HepG2 (cell line): ENCODE measurements around the gene STIMATE. TPM values are rescaled to one million over a fixed set of nuclear protein-coding genes. Genes with fewer than 3 reads are reported as not detected.
A peak's percentile ranks its signal among the peaks of the same experiment; 100 is the strongest.

Experiments used
- BCL6 ChIP-seq: IDR thresholded peaks from 2 replicates; pipeline ENCODE4 v1.6.1; 2016; ENCODE audit warnings: missing genetic modification reagents, missing compliant biosample characterization
- BORCS8-MEF2B ChIP-seq: sonication (generic); formaldehyde crosslinking; IDR thresholded peaks from 2 replicates; pipeline ENCODE4 v1.8.0; 2022; ENCODE audit warnings: mild to moderate bottlenecking, missing genetic modification reagents
- CBFB ChIP-seq: sonication (generic); formaldehyde crosslinking; IDR thresholded peaks from 2 replicates; pipeline ENCODE4 v1.4.0; 2020; ENCODE audit warnings: missing genetic modification reagents
- CBX5 ChIP-seq: sonication (generic); formaldehyde crosslinking; IDR thresholded peaks from 2 replicates; pipeline ENCODE4 v1.4.0; 2020; ENCODE audit warnings: missing genetic modification reagents, borderline replicate concordance
- FOXC1 ChIP-seq: sonication (generic); formaldehyde crosslinking; IDR thresholded peaks from 2 replicates; pipeline ENCODE4 v1.8.0; 2022; ENCODE audit warnings: mild to moderate bottlenecking, missing genetic modification reagents, borderline replicate concordance
- GATAD2A ChIP-seq: IDR thresholded peaks from 2 replicates; pipeline ENCODE4 v1.6.1; 2016
- HMGXB4 ChIP-seq, 2 experiments: sonication (generic) in 1 of 2; formaldehyde crosslinking in 1 of 2; IDR thresholded peaks; 2 replicates each; pipeline versions ENCODE4 v1.4.0 to v1.6.1; 2018 to 2020; ENCODE audit warnings: missing genetic modification reagents in 2 of 2, borderline replicate concordance in 1 of 2, low read depth in 1 of 2, mild to moderate bottlenecking in 1 of 2, missing biosample characterization in 1 of 2
- HNRNPK ChIP-seq: fragments of 200-400 bp; formaldehyde crosslinking; IDR thresholded peaks from 2 replicates; pipeline ENCODE4 v1.6.1; 2018; ENCODE audit warnings: low read length, low read depth, moderate library complexity, mild to moderate bottlenecking; ENCODE audit not compliant: poor library complexity, severe bottlenecking
- HOMEZ ChIP-seq: IDR thresholded peaks from 2 replicates; pipeline ENCODE4 v1.6.1; 2016; ENCODE audit warnings: low read depth
- IRF2 ChIP-seq: IDR thresholded peaks from 2 replicates; pipeline ENCODE4 v1.6.1; 2018; ENCODE audit warnings: missing genetic modification reagents, missing compliant biosample characterization
- KAT2B ChIP-seq: fragments of 150-350 bp; IDR thresholded peaks from 2 replicates; pipeline ENCODE4 v1.6.1; 2014; ENCODE audit warnings: low read depth, low read length, borderline replicate concordance
- MED1 ChIP-seq: sonication (generic); formaldehyde crosslinking; IDR thresholded peaks from 2 replicates; pipeline ENCODE4 v1.4.0; 2020; ENCODE audit warnings: missing genetic modification reagents
- MIXL1 ChIP-seq: IDR thresholded peaks from 2 replicates; pipeline ENCODE4 v1.6.1; 2016
- NR2F6 ChIP-seq, 2 experiments: IDR thresholded peaks; 2 replicates each; pipeline ENCODE4 v1.6.1; 2016; ENCODE audit warnings: antibody characterized with exemption in 1 of 2, mild to moderate bottlenecking in 1 of 2
- PITX1 ChIP-seq: sonication (generic); formaldehyde crosslinking; IDR thresholded peaks from 2 replicates; pipeline ENCODE4 v1.5.1; 2020; ENCODE audit warnings: mild to moderate bottlenecking, missing genetic modification reagents
- RORA ChIP-seq: sonication (generic); formaldehyde crosslinking; IDR thresholded peaks from 2 replicates; pipeline ENCODE4 v1.5.0; 2020; ENCODE audit warnings: mild to moderate bottlenecking, missing genetic modification reagents, moderate library complexity
- SAFB2 ChIP-seq: sonication (generic); formaldehyde crosslinking; IDR thresholded peaks from 2 replicates; pipeline ENCODE4 v1.5.1; 2020; ENCODE audit warnings: missing genetic modification reagents, low read depth, mild to moderate bottlenecking, borderline replicate concordance
- SAP130 ChIP-seq: IDR thresholded peaks from 2 replicates; pipeline ENCODE4 v1.6.1; 2016; ENCODE audit warnings: low read depth
- SIX1 ChIP-seq: sonication (generic); formaldehyde crosslinking; IDR thresholded peaks from 2 replicates; pipeline ENCODE4 v1.4.0; 2020; ENCODE audit warnings: missing genetic modification reagents, borderline replicate concordance
- SPEN ChIP-seq: sonication (generic); formaldehyde crosslinking; IDR thresholded peaks from 2 replicates; pipeline ENCODE4 v1.5.1; 2020; ENCODE audit warnings: low read depth, mild to moderate bottlenecking, missing genetic modification reagents
- SYNCRIP ChIP-seq: fragments of 200-400 bp; formaldehyde crosslinking; IDR thresholded peaks from 2 replicates; pipeline ENCODE4 v1.6.1; 2018; ENCODE audit warnings: mild to moderate bottlenecking, low read depth, low read length; ENCODE audit not compliant: insufficient read depth
- TCF7L2 ChIP-seq: IDR thresholded peaks from 2 replicates; pipeline ENCODE4 v1.6.1; 2011; ENCODE audit warnings: mild to moderate bottlenecking, low read depth, low read length, moderate library complexity
- ZBTB7B ChIP-seq: sonication (generic); formaldehyde crosslinking; IDR thresholded peaks from 2 replicates; pipeline ENCODE4 v1.4.0; 2020; ENCODE audit warnings: missing genetic modification reagents
- ZNF143 ChIP-seq: sonication (generic); formaldehyde crosslinking; IDR thresholded peaks from 2 replicates; pipeline ENCODE4 v1.4.0; 2020; ENCODE audit warnings: missing genetic modification reagents
- ZNF160 ChIP-seq: sonication (generic); formaldehyde crosslinking; IDR thresholded peaks from 2 replicates; pipeline ENCODE4 v1.8.0; 2022; ENCODE audit warnings: mild to moderate bottlenecking, inconsistent platforms, missing genetic modification reagents
- ZNF292 ChIP-seq: sonication (generic); formaldehyde crosslinking; IDR thresholded peaks from 2 replicates; pipeline ENCODE4 v1.8.1; 2022; ENCODE audit warnings: mild to moderate bottlenecking, low read depth, missing genetic modification reagents, borderline replicate concordance
- ZNF414 ChIP-seq: sonication (generic); formaldehyde crosslinking; IDR thresholded peaks from 2 replicates; pipeline ENCODE4 v1.5.0; 2020; ENCODE audit warnings: missing genetic modification reagents
- ZNF430 ChIP-seq: sonication (generic); formaldehyde crosslinking; IDR thresholded peaks from 2 replicates; pipeline ENCODE4 v1.9.0; 2021; ENCODE audit warnings: mild to moderate bottlenecking, missing genetic modification reagents
- ZNF460 ChIP-seq: sonication (generic); formaldehyde crosslinking; IDR thresholded peaks from 2 replicates; pipeline ENCODE4 v1.5.1; 2020; ENCODE audit warnings: missing genetic modification reagents, mild to moderate bottlenecking, borderline replicate concordance
- polyA plus RNA-seq, 8 experiments: library from polyadenylated mRNA; depleted of rRNA in 3 of 8; stranded (reverse) in 7 of 8; unstranded in 1 of 8; fragments of >200 nt; fragmentation: Illumina TruSeq in 4 of 8; extraction: Trizol in 4 of 8; gene quantifications; 2 replicates each; pipeline versions ENCODE4 v1.2.1 to v1.2.3, GENCODE V29; 2011 to 2016; ENCODE audit warnings: low read depth in 4 of 8, missing spikeins in 1 of 8, mixed read lengths in 1 of 8; ENCODE audit not compliant: insufficient read depth in 1 of 8
- total RNA-seq, 5 experiments: library from RNA; depleted of rRNA; stranded (reverse); fragments of >200 nt; fragmentation: Illumina TruSeq; extraction: Trizol; gene quantifications; 2 replicates each; pipeline ENCODE4 v1.2.3, GENCODE V29; 2016; ENCODE audit warnings: low read depth in 1 of 5

Gene STIMATE
- total and polyA plus RNA-seq, 2 of the 13 experiments (the other 11 are each of a cell fraction or from before 2014, with no cell fraction given): 5.7 to 11.7 TPM

GRCh38 chr3:52792413-52792812, 104.9 kb downstream of the STIMATE start (continued):
- TF ChIP-seq ZNF414: 0 out of 2 replicates have a peak, but pooled peaks have one; percentile 47
- 0 out of 2 replicates have a peak, but pooled peaks have one; percentile 11 for TF ChIP-seq MIXL1 (CRISPR knock-in tag)
- TF ChIP-seq HNRNPK: no peak
- TF ChIP-seq SAFB2 (CRISPR knock-in tag): 0 out of 2 replicates have a peak, but pooled peaks have one; percentile 43
- peak; percentile 51 for TF ChIP-seq SAP130 (CRISPR knock-in tag)
- peak; percentile 34; the same call in 1 of the 2 replicates for TF ChIP-seq BCL6
- peak; percentile 36; the same call in 1 of the 2 replicates for TF ChIP-seq FOXC1 (CRISPR knock-in tag)
- peak; percentile 53; the same call in 1 of the 2 replicates for TF ChIP-seq BORCS8-MEF2B (CRISPR knock-in tag)
- TF ChIP-seq KAT2B: peak; percentile 32; the same call in 1 of the 2 replicates
- TF ChIP-seq GATAD2A (CRISPR knock-in tag): peak; percentile 53
- TF ChIP-seq TCF7L2: no peak
- TF ChIP-seq ZNF160 (CRISPR knock-in tag): no peak
- TF ChIP-seq ZNF460 (CRISPR knock-in tag): no peak
- no peak for TF ChIP-seq SYNCRIP
- peak; percentile 78; the same call in 1 of the 2 replicates for TF ChIP-seq ZBTB7B (CRISPR knock-in tag)
- TF ChIP-seq NR2F6 (IDR thresholded peaks at IDR 0.05): no peak
- 0 out of 2 replicates have a peak, but pooled peaks have one; percentile 28 for TF ChIP-seq NR2F6 (CRISPR knock-in tag; IDR thresholded peaks at IDR 0.05)
- TF ChIP-seq ZNF430 (CRISPR knock-in tag): 0 out of 2 replicates have a peak, but pooled peaks have one; percentile 35
- no peak for TF ChIP-seq CBFB
- TF ChIP-seq SPEN (CRISPR knock-in tag): peak; percentile 69
- TF ChIP-seq SIX1 (CRISPR knock-in tag): no peak
- peak; percentile 51 for TF ChIP-seq MED1 (CRISPR knock-in tag)
- no peak for TF ChIP-seq HOMEZ (CRISPR knock-in tag)
- TF ChIP-seq ZNF143: peak; percentile 23; the same call in 1 of the 2 replicates
- TF ChIP-seq CBX5: no peak; the same call in 1 of the 2 replicates
- TF ChIP-seq ZNF292 (CRISPR knock-in tag): peak; percentile 63; the same call in 1 of the 2 replicates
- TF ChIP-seq IRF2: peak; percentile 17; the same call in 1 of the 2 replicates
- peak; percentile 38 to 47; a peak in 2 of 4 replicates for TF ChIP-seq HMGXB4 (CRISPR knock-in tag; IDR thresholded peaks at IDR 0.05; ENCODE audit: borderline replicate concordance in 1 of 2, low read depth in 1 of 2)
- TF ChIP-seq RORA (CRISPR knock-in tag): no peak
- TF ChIP-seq PITX1 (CRISPR knock-in tag): 0 out of 2 replicates have a peak, but pooled peaks have one; percentile 24
